Measurements from ENCODE around the gene SHH. TPM values are rescaled to one million over a fixed set of nuclear protein-coding genes. Genes with fewer than 3 reads are reported as not detected.

The SHH gene
- total and polyA plus RNA-seq, 3 experiments from 2014 or later, result not detected

- Histone ChIP-seq H3K9me3 (ENCODE audit: low read length) (no peaks in the 10 kb centered on the region), H3K27me3 (ENCODE audit: insufficient read depth, low read length, poor library complexity, severe bottlenecking) (peaks cover 11% of the 10 kb centered on the region), H3K4me3 (ENCODE audit: low read length) (no peak overlapping the region), H3K4me1 (ENCODE audit: insufficient read depth, low read length) (no peaks in the 10 kb centered on the region), H3K36me3 (ENCODE audit: insufficient read depth, low read length) (no peaks in the 10 kb centered on the region), H3K27ac (ENCODE audit: low read depth, low read length) (no peak overlapping the region)
- Mint-ChIP-seq H3K4me3 (no peak overlapping the region), H3K4me1 (peaks cover 0 to 7% (median 3%) of the 10 kb centered on the region in 3 donors), H3K9me3 (no peaks in the 10 kb centered on the region), H3K27me3 (peaks cover 16 to 37% of the 10 kb centered on the region in 2 donors), H3K36me3 (no peaks in the 10 kb centered on the region), H3K27ac (no peak overlapping the region)
- CTCF ChIA-PET, result no interaction called here
- POLR2A ChIA-PET, result no interaction called here
- DNase-seq, result peak; percentile 41 to 66 (median 53)
These were observed 15.6 kb downstream of the SHH start for GRCh38 chr7:155796381-155797261.

- ChIA-PET POLR2A (no interaction called here), CTCF (no interaction called here)
- Mint-ChIP-seq H3K4me3 (no peak overlapping the region), H3K9me3 (no peaks in the 10 kb centered on the region), H3K4me1 (peaks cover 0 to 7% (median 3%) of the 10 kb centered on the region in 3 donors), H3K27me3 (peaks cover 11 to 31% of the 10 kb centered on the region in 2 donors), H3K27ac (no peak overlapping the region), H3K36me3 (no peaks in the 10 kb centered on the region)
- H3K27ac ChIP-seq (ENCODE audit: low read depth, low read length), result no peak overlapping the region
- DNase-seq, result no peak
- no peaks in the 10 kb centered on the region for H3K36me3 ChIP-seq (ENCODE audit: insufficient read depth, low read length)
- H3K4me3 ChIP-seq (ENCODE audit: low read length), result no peak overlapping the region
- H3K4me1 ChIP-seq (ENCODE audit: insufficient read depth, low read length), result no peaks in the 10 kb centered on the region
- H3K9me3 ChIP-seq (ENCODE audit: low read length), result no peaks in the 10 kb centered on the region
- peaks cover 11% of the 10 kb centered on the region for H3K27me3 ChIP-seq (ENCODE audit: insufficient read depth, low read length, poor library complexity, severe bottlenecking)
These were observed 16.3 kb downstream of the SHH start for GRCh38 chr7:155795951-155796350.

GRCh38 chr7:155795401-155795800 lies 16.9 kb downstream of the SHH start:
- CTCF ChIA-PET, result no interaction called here
- H3K27ac ChIP-seq (ENCODE audit: low read depth, low read length), result no peak overlapping the region
- DNase-seq, result no peak
- POLR2A ChIA-PET, result no interaction called here
- no peaks in the 10 kb centered on the region for H3K4me1 ChIP-seq (ENCODE audit: insufficient read depth, low read length)
- no peaks in the 10 kb centered on the region for H3K36me3 ChIP-seq (ENCODE audit: insufficient read depth, low read length)
- Mint-ChIP-seq H3K27me3 (peaks cover 11 to 26% of the 10 kb centered on the region in 2 donors), H3K36me3 (no peaks in the 10 kb centered on the region), H3K4me1 (peaks cover 0 to 7% (median 3%) of the 10 kb centered on the region in 3 donors), H3K27ac (peak overlapping the region in 1 of 8 donors; percentile 38), H3K4me3 (no peak overlapping the region), H3K9me3 (no peaks in the 10 kb centered on the region)
- H3K9me3 ChIP-seq (ENCODE audit: low read length), result no peaks in the 10 kb centered on the region
- peaks cover 7% of the 10 kb centered on the region for H3K27me3 ChIP-seq (ENCODE audit: insufficient read depth, low read length, poor library complexity, severe bottlenecking)
- H3K4me3 ChIP-seq (ENCODE audit: low read length), result no peak overlapping the region

- Mint-ChIP-seq H3K9me3 (no peaks in the 10 kb centered on the region), H3K36me3 (no peaks in the 10 kb centered on the region), H3K4me1 (peaks cover 0 to 7% (median 3%) of the 10 kb centered on the region in 3 donors), H3K27me3 (peaks cover 5 to 15% of the 10 kb centered on the region in 2 donors), H3K4me3 (no peak overlapping the region), H3K27ac (no peak overlapping the region)
- ChIA-PET CTCF (no interaction called here), POLR2A (no interaction called here)
- Histone ChIP-seq H3K4me1 (ENCODE audit: insufficient read depth, low read length) (no peaks in the 10 kb centered on the region), H3K27me3 (ENCODE audit: insufficient read depth, low read length, poor library complexity, severe bottlenecking) (peaks cover 7% of the 10 kb centered on the region), H3K4me3 (ENCODE audit: low read length) (no peak overlapping the region), H3K27ac (ENCODE audit: low read depth, low read length) (no peak overlapping the region), H3K9me3 (ENCODE audit: low read length) (no peaks in the 10 kb centered on the region), H3K36me3 (ENCODE audit: insufficient read depth, low read length) (no peaks in the 10 kb centered on the region)
- DNase-seq, result peak in 1 of 5 donors; percentile 35
These were observed 18.1 kb downstream of the SHH start for GRCh38 chr7:155794196-155794595.

DNA sequence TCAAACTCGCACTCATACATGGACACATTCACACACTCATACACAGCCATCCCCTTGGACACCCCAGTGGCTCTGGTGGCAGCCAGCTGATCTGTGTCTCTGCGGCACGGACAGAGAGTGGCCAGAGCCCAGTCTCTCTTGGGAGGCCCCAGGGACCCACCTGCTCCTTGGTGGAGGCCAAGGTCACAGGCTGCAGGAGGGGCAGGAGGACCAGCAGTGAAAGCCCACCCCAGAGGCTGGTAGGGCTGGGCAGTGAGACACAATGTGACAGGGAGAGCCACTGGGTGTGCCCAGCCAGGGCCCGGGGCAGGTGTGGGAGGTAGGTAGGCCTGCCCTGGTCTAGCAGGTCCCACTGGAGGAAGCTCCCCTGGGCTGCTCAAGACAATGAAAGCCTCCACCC lies 18.5 kb downstream of the SHH start:
- Histone ChIP-seq H3K27ac (ENCODE audit: low read depth, low read length) (no peak overlapping the region), H3K36me3 (ENCODE audit: insufficient read depth, low read length) (no peaks in the 10 kb centered on the region), H3K9me3 (ENCODE audit: low read length) (no peaks in the 10 kb centered on the region), H3K4me3 (ENCODE audit: low read length) (no peak overlapping the region), H3K27me3 (ENCODE audit: insufficient read depth, low read length, poor library complexity, severe bottlenecking) (peaks cover 7% of the 10 kb centered on the region), H3K4me1 (ENCODE audit: insufficient read depth, low read length) (no peaks in the 10 kb centered on the region)
- peaks cover 5 to 11% of the 10 kb centered on the region in 2 donors for H3K27me3 Mint-ChIP-seq
- DNase-seq, result peak in 1 of 5 donors; percentile 30
- no peaks in the 10 kb centered on the region for H3K36me3 Mint-ChIP-seq
- POLR2A ChIA-PET, result no interaction called here
- H3K27ac Mint-ChIP-seq, result no peak overlapping the region
- CTCF ChIA-PET, result no interaction called here
- no peak overlapping the region for H3K4me3 Mint-ChIP-seq
- H3K4me1 Mint-ChIP-seq, result peaks cover 0 to 6% (median 4%) of the 10 kb centered on the region in 3 donors
- no peaks in the 10 kb centered on the region for H3K9me3 Mint-ChIP-seq

- Mint-ChIP-seq H3K27ac (no peak overlapping the region), H3K27me3 (peaks cover under 1 to 5% of the 10 kb centered on the region in 2 donors), H3K4me3 (no peak overlapping the region), H3K4me1 (peaks cover 0 to 2% (median 0%) of the 10 kb centered on the region in 3 donors), H3K9me3 (no peaks in the 10 kb centered on the region), H3K36me3 (no peaks in the 10 kb centered on the region)
- Histone ChIP-seq H3K36me3 (ENCODE audit: insufficient read depth, low read length) (no peaks in the 10 kb centered on the region), H3K27me3 (ENCODE audit: insufficient read depth, low read length, poor library complexity, severe bottlenecking) (peaks cover 7% of the 10 kb centered on the region), H3K4me3 (ENCODE audit: low read length) (no peak overlapping the region), H3K27ac (ENCODE audit: low read depth, low read length) (no peak overlapping the region), H3K4me1 (ENCODE audit: insufficient read depth, low read length) (no peaks in the 10 kb centered on the region), H3K9me3 (ENCODE audit: low read length) (no peaks in the 10 kb centered on the region)
- CTCF ChIA-PET, result no interaction called here
- POLR2A ChIA-PET, result no interaction called here
- DNase-seq, result peak in 1 of 5 donors; percentile 27
These were observed 19.2 kb downstream of the SHH start for GRCh38 chr7:155792999-155793560.

DNA sequence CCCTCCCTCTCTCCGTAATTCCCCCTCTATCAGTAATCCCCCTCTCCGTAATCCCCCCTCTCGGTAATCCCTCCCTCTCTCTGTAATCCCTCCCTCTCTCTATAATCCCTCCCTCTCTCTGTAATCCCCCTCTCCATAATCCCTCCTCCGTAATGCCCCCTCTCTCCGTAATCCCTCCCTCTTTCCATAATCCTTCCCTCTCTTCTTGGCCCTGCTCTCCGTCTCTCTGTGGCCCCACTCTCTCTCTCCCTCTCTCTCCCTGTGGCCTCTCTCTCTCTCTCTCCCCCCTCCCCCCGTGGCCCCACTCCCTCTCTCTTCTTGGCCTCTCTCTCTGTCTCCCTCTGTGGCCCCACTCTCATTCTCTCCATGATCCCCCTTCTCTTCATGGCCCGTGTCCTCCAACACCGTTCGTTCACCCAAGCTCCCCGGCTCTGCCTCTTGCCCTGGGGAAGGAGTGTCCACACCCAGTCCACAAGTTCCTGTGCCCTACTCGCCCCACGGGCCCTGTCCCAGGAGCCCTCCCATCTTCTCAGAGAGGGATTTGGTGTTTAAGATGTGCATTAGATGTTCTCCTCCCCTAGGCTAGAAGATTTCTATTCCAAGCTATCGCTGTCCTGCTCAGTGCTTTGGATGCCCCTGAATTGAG lies 19.8 kb downstream of the SHH start:
- Histone ChIP-seq H3K4me3 (ENCODE audit: low read length) (no peak overlapping the region), H3K4me1 (ENCODE audit: insufficient read depth, low read length) (no peaks in the 10 kb centered on the region), H3K36me3 (ENCODE audit: insufficient read depth, low read length) (no peaks in the 10 kb centered on the region), H3K27me3 (ENCODE audit: insufficient read depth, low read length, poor library complexity, severe bottlenecking) (peaks cover 7% of the 10 kb centered on the region), H3K9me3 (ENCODE audit: low read length) (no peaks in the 10 kb centered on the region), H3K27ac (ENCODE audit: low read depth, low read length) (no peak overlapping the region)
- CTCF ChIA-PET, result no interaction called here
- peaks cover 2 to 4% of the 10 kb centered on the region in 2 donors for H3K27me3 Mint-ChIP-seq
- H3K27ac Mint-ChIP-seq, result no peak overlapping the region
- POLR2A ChIA-PET, result no interaction called here
- no peaks in the 10 kb centered on the region for H3K36me3 Mint-ChIP-seq
- no peaks in the 10 kb centered on the region for H3K9me3 Mint-ChIP-seq
- H3K4me1 Mint-ChIP-seq, result peaks cover 0 to 5% (median 5%) of the 10 kb centered on the region in 3 donors
- H3K4me3 Mint-ChIP-seq, result no peak overlapping the region
- peak in 1 of 5 donors; percentile 33 for DNase-seq

DNA sequence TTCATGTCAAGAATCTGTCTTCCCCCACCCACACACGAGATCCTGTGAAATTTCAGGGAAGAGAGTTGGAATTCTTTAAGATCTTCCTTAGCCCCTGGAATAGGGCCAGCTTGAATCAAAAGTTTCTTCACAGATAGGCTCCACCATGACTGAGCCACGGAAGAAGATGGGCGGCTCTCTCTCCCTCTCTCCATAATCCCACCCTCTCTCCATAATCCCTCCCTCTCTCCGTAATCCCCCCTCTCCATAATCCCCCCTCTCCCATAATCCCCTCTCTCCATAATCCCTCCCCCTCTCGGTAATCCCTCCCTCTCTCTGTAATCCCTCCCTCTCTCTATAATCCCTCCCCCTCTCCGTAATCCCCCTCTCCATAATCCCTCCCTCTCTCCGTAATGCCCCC lies 20.4 kb downstream of the SHH start:
- Mint-ChIP-seq H3K4me1 (peaks cover 0 to 5% (median 5%) of the 10 kb centered on the region in 3 donors), H3K4me3 (no peak overlapping the region)
- CTCF ChIA-PET, result no interaction called here

More for the DNA sequence above, 20.4 kb downstream of the SHH start:
- DNase-seq, result no peak
- Histone ChIP-seq H3K27ac (ENCODE audit: low read depth, low read length) (no peak overlapping the region), H3K4me3 (ENCODE audit: low read length) (no peak overlapping the region), H3K36me3 (ENCODE audit: insufficient read depth, low read length) (no peaks in the 10 kb centered on the region), H3K27me3 (ENCODE audit: insufficient read depth, low read length, poor library complexity, severe bottlenecking) (peaks cover 7% of the 10 kb centered on the region), H3K9me3 (ENCODE audit: low read length) (no peaks in the 10 kb centered on the region), H3K4me1 (ENCODE audit: insufficient read depth, low read length) (no peaks in the 10 kb centered on the region)
- Mint-ChIP-seq H3K27ac (no peak overlapping the region), H3K27me3 (peaks cover 2 to 4% of the 10 kb centered on the region in 2 donors), H3K36me3 (no peaks in the 10 kb centered on the region), H3K9me3 (no peaks in the 10 kb centered on the region)
- POLR2A ChIA-PET, result no interaction called here
